Measurements from ENCODE around the gene GSAP. TPM values are rescaled to one million over a fixed set of nuclear protein-coding genes. Genes with fewer than 3 reads are reported as not detected.

GSAP gene, protein sequence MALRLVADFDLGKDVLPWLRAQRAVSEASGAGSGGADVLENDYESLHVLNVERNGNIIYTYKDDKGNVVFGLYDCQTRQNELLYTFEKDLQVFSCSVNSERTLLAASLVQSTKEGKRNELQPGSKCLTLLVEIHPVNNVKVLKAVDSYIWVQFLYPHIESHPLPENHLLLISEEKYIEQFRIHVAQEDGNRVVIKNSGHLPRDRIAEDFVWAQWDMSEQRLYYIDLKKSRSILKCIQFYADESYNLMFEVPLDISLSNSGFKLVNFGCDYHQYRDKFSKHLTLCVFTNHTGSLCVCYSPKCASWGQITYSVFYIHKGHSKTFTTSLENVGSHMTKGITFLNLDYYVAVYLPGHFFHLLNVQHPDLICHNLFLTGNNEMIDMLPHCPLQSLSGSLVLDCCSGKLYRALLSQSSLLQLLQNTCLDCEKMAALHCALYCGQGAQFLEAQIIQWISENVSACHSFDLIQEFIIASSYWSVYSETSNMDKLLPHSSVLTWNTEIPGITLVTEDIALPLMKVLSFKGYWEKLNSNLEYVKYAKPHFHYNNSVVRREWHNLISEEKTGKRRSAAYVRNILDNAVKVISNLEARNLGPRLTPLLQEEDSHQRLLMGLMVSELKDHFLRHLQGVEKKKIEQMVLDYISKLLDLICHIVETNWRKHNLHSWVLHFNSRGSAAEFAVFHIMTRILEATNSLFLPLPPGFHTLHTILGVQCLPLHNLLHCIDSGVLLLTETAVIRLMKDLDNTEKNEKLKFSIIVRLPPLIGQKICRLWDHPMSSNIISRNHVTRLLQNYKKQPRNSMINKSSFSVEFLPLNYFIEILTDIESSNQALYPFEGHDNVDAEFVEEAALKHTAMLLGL
- 0.18 and 4.1 TPM in 2 replicates for total RNA-seq

GRCh38 chr7:77415823-77416620, at the start of gene GSAP:
Gene GSAP, minus strand, starts transcription at chr7:77416349. Its CDS starts 28 bp downstream, at chr7:77416321.

Other genes starting within 250 kb of the GSAP start
- 0.97 and 7.6 TPM in 2 replicates for gene FGL2, start 216.5 kb downstream of the GSAP start, total RNA-seq
- 29.1 and 29.6 TPM in 2 replicates for gene PTPN12, start 120.9 kb upstream of the GSAP start, total RNA-seq

Data from cardiac atrium fibroblast (primary cell).